Natural killer cell (primary cell): ENCODE results near the gene SRP9. TPM values are rescaled to one million over a fixed set of nuclear protein-coding genes. Genes with fewer than 3 reads are reported as not detected.
"Not testable (repeated sequence)": the region's sequence is repeated elsewhere in the genome, so short reads cannot be mapped to it uniquely, and the experiment has no call there.

Experiments used
- ATAC-seq, 3 donors: fragments of 150-1000 bp in 2 of 3; fragments of 200-7000 bp in 1 of 3; cut with Tn5 transposase; 1 replicate in 1 of 3; 2 replicates in 2 of 3; pipeline ENCODE4 v1.10.0; 2021; ENCODE audit warnings: mild to moderate bottlenecking in 2 of 3, moderate library complexity in 2 of 3
- DNase-seq, 2 donors: peaks; one replicate each; pipeline versions ENCODE4 v3.0.0 to v3.0.0-alpha.2; 2013 to 2021; ENCODE audit warnings: mixed read lengths in 1 of 2
- H3K27ac ChIP-seq: one replicate; pipeline ENCODE4 v1.5.1; 2013; ENCODE audit warnings: mild to moderate bottlenecking, low read length
- H3K27me3 ChIP-seq: one replicate; pipeline ENCODE4 v1.6.1; 2013; ENCODE audit warnings: low read length; ENCODE audit not compliant: control insufficient read depth, insufficient read depth
- H3K36me3 ChIP-seq: one replicate; pipeline ENCODE4 v1.6.1; 2013; ENCODE audit warnings: low read length; ENCODE audit not compliant: control insufficient read depth, insufficient read depth
- H3K4me1 ChIP-seq: one replicate; pipeline ENCODE4 v1.6.1; 2013; ENCODE audit warnings: low read length; ENCODE audit not compliant: control insufficient read depth, insufficient read depth
- H3K4me3 ChIP-seq: one replicate; pipeline ENCODE4 v1.5.1; 2013; ENCODE audit warnings: low read length
- H3K9me3 ChIP-seq: one replicate; pipeline ENCODE4 v1.6.1; 2013; ENCODE audit warnings: low read length; ENCODE audit not compliant: control insufficient read depth, insufficient read depth
- H3K27ac Mint-ChIP-seq, 2 donors: one replicate each; pipeline ENCODE4 v1.8.0; 2022; ENCODE audit warnings: mild to moderate bottlenecking in 2 of 2, mixed read lengths in 2 of 2, moderate library complexity in 1 of 2
- H3K27me3 Mint-ChIP-seq, 2 donors: one replicate each; pipeline ENCODE4 v1.8.0; 2022; ENCODE audit warnings: low read depth in 2 of 2, mixed read lengths in 2 of 2
- H3K36me3 Mint-ChIP-seq: one replicate; pipeline ENCODE4 v1.8.0; 2022; ENCODE audit warnings: mixed read lengths
- H3K4me1 Mint-ChIP-seq, 2 donors: one replicate each; pipeline ENCODE4 v1.8.0; 2022; ENCODE audit warnings: mixed read lengths in 2 of 2
- H3K4me3 Mint-ChIP-seq: one replicate; pipeline ENCODE4 v1.8.0; 2022; ENCODE audit warnings: mild to moderate bottlenecking, moderate library complexity, mixed read lengths
- H3K9me3 Mint-ChIP-seq, 2 donors: one replicate each; pipeline ENCODE4 v1.8.0; 2022; ENCODE audit warnings: mixed read lengths in 2 of 2
- WGBS: methylation state at CpG from one replicate; pipeline ENCODE4 v1.1.7; 2013; ENCODE audit warnings: missing lambda C conversion rate; ENCODE audit not compliant: insufficient coverage; 5-methylcytosine and 5-hydroxymethylcytosine counted together
- intact Hi-C: fragments of 100-400 bp; cut with micrococcal nuclease; formaldehyde crosslinking; loops from one replicate; pipeline ENCODE4 v1.14.2; 2022
- total RNA-seq, 4 donors: library from RNA; stranded (reverse); fragments of 120-200 nt in 1 of 4; gene quantifications; one replicate each; pipeline versions ENCODE4 v1.2.3 to v1.2.4, GENCODE V29; 2013 to 2022
- TF ChIP-seq, protein P1 (sequence below): fragments of 200-600 bp; IDR thresholded peaks from one replicate; pipeline ENCODE4 v1.8.0; 2022; ENCODE audit warnings: antibody characterized with exemption

SRP9 gene
- total RNA-seq, 3 donors from 2014 or later (not counting 1 experiment from before 2014, with no cell fraction given): 83.1 to 116 (median 93.0) TPM

- Mint-ChIP-seq H3K36me3 (no peaks in the 10 kb centered on the region), H3K27me3 (peaks cover 0 to 8% of the 10 kb centered on the region in 2 donors), H3K4me3 (no peak overlapping the region), H3K27ac (no peak overlapping the region), H3K9me3 (no peaks in the 10 kb centered on the region), H3K4me1 (no peaks in the 10 kb centered on the region)
- no peak overlapping the region for H3K4me3 ChIP-seq
- intact Hi-C loops: no loop called here
- no peaks in the 10 kb centered on the region for H3K36me3 ChIP-seq
- TF ChIP-seq, protein P1, sequence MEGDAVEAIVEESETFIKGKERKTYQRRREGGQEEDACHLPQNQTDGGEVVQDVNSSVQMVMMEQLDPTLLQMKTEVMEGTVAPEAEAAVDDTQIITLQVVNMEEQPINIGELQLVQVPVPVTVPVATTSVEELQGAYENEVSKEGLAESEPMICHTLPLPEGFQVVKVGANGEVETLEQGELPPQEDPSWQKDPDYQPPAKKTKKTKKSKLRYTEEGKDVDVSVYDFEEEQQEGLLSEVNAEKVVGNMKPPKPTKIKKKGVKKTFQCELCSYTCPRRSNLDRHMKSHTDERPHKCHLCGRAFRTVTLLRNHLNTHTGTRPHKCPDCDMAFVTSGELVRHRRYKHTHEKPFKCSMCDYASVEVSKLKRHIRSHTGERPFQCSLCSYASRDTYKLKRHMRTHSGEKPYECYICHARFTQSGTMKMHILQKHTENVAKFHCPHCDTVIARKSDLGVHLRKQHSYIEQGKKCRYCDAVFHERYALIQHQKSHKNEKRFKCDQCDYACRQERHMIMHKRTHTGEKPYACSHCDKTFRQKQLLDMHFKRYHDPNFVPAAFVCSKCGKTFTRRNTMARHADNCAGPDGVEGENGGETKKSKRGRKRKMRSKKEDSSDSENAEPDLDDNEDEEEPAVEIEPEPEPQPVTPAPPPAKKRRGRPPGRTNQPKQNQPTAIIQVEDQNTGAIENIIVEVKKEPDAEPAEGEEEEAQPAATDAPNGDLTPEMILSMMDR: no peak
- WGBS: 86% methylated on average over 9 of the region's 9 CpGs
- H3K27me3 ChIP-seq: no peaks in the 10 kb centered on the region
- no peak for ATAC-seq
- no peaks in the 10 kb centered on the region for H3K9me3 ChIP-seq
- H3K4me1 ChIP-seq: peaks cover 3% of the 10 kb centered on the region
- no peak for DNase-seq
- no peak overlapping the region for H3K27ac ChIP-seq
Measured at GRCh38 chr1:225755671-225756319, 21.8 kb upstream of the SRP9 start.

GRCh38 chr1:225757927-225758656 is 19.5 kb upstream of the SRP9 start:
- no peaks in the 10 kb centered on the region for H3K4me1 Mint-ChIP-seq
- no peaks in the 10 kb centered on the region for H3K9me3 Mint-ChIP-seq
- DNase-seq: no peak
- no peak for ATAC-seq
- intact Hi-C loops: no loop called here
- Histone ChIP-seq H3K27me3 (no peaks in the 10 kb centered on the region), H3K36me3 (no peaks in the 10 kb centered on the region), H3K4me3 (no peak overlapping the region), H3K27ac (no peak overlapping the region), H3K9me3 (no peaks in the 10 kb centered on the region), H3K4me1 (no peaks in the 10 kb centered on the region)
- WGBS: 92% methylated on average over 10 of the region's 10 CpGs
- no peaks in the 10 kb centered on the region for H3K36me3 Mint-ChIP-seq
- no peak overlapping the region for H3K4me3 Mint-ChIP-seq
- H3K27me3 Mint-ChIP-seq: peaks cover 0 to 6% of the 10 kb centered on the region in 2 donors
- H3K27ac Mint-ChIP-seq: no peak overlapping the region
- TF ChIP-seq, protein P1: no peak

- WGBS: 96% methylated on average over 5 of the region's 5 CpGs
- intact Hi-C loops: not testable (repeated sequence)
Measured at GRCh38 chr1:225759972-225760371, 17.7 kb upstream of the SRP9 start.

GRCh38 chr1:225760531-225760930 is 17.1 kb upstream of the SRP9 start:
- Histone ChIP-seq H3K9me3 (no peaks in the 10 kb centered on the region), H3K27me3 (no peaks in the 10 kb centered on the region), H3K36me3 (no peaks in the 10 kb centered on the region), H3K4me1 (no peaks in the 10 kb centered on the region), H3K27ac (no peak overlapping the region), H3K4me3 (no peak overlapping the region)
- DNase-seq: no peak
- no peak for ATAC-seq
- Mint-ChIP-seq H3K4me1 (no peaks in the 10 kb centered on the region), H3K4me3 (no peak overlapping the region), H3K36me3 (no peaks in the 10 kb centered on the region), H3K9me3 (no peaks in the 10 kb centered on the region), H3K27me3 (peaks cover 0 to 6% of the 10 kb centered on the region in 2 donors), H3K27ac (no peak overlapping the region)
- intact Hi-C loops: no loop called here
- TF ChIP-seq, protein P1: no peak
- 93% methylated on average over 6 of the region's 6 CpGs for WGBS

More at GRCh38 chr1:225759972-225760371, 17.7 kb upstream of the SRP9 start:
- ATAC-seq, DNase-seq, H3K27ac Mint-ChIP-seq, H3K4me1 ChIP-seq, H3K4me3 Mint-ChIP-seq, H3K9me3 ChIP-seq, H3K36me3 ChIP-seq, H3K27me3 ChIP-seq, H3K4me1 Mint-ChIP-seq, H3K27ac ChIP-seq, H3K4me3 ChIP-seq, H3K9me3 Mint-ChIP-seq, H3K27me3 Mint-ChIP-seq, H3K36me3 Mint-ChIP-seq: not testable (repeated sequence)

GRCh38 chr1:225761395-225761794 is 16.2 kb upstream of the SRP9 start:
- H3K9me3 Mint-ChIP-seq, intact Hi-C loops, ATAC-seq, DNase-seq, H3K27me3 ChIP-seq, H3K9me3 ChIP-seq, H3K4me3 ChIP-seq, H3K27ac Mint-ChIP-seq, H3K36me3 Mint-ChIP-seq, H3K4me1 Mint-ChIP-seq, H3K4me3 Mint-ChIP-seq, H3K27me3 Mint-ChIP-seq, H3K4me1 ChIP-seq, H3K36me3 ChIP-seq, H3K27ac ChIP-seq: not testable (repeated sequence)
- WGBS: 93% methylated on average over 6 of the region's 6 CpGs
